HEK293 (cell line): ENCODE measurements around the gene ARHGAP10.

Experiments
- CTCF ChIA-PET: fragments of 350-600 bp; formaldehyde crosslinking; extraction: SDS; loops from one replicate; lab custom pipeline; 2021; ENCODE audit warnings: antibody characterized with exemption; lab: Yijun Ruan, JAX
- POLR2A ChIA-PET: fragments of 300-600 bp; formaldehyde crosslinking; extraction: SDS; loops from one replicate; lab custom pipeline; 2020; ENCODE audit warnings: antibody characterized with exemption, inconsistent platforms; lab: Yijun Ruan, JAX
- H3K27ac ChIP-seq: fragments of 200-500 bp; sonication (Bioruptor generic); 2 replicates; pipeline ENCODE4 v1.5.1; 2014; ENCODE audit warnings: low read depth, low read length, control low read depth, inconsistent platforms; ENCODE audit errors: extremely low read depth
- H3K36me3 ChIP-seq, 2 experiments: fragments of 200-500 bp in 1 of 2; sonication (Bioruptor generic) in 1 of 2; 1 replicate in 1 of 2; 2 replicates in 1 of 2; pipeline ENCODE4 v1.5.1; 2014 to 2017; ENCODE audit warnings: inconsistent platforms in 2 of 2, low read length in 2 of 2; ENCODE audit not compliant: control insufficient read depth in 2 of 2, insufficient read depth in 1 of 2
- H3K4me1 ChIP-seq: fragments of 200-500 bp; sonication (Bioruptor generic); 2 replicates; pipeline ENCODE4 v1.5.1; 2014; ENCODE audit warnings: mild to moderate bottlenecking, low read length, inconsistent platforms; ENCODE audit not compliant: control insufficient read depth, insufficient read depth
- H3K4me3 ChIP-seq: 2 replicates; pipeline ENCODE4 v1.5.1; 2011; ENCODE audit warnings: low read depth, mild to moderate bottlenecking, control low read depth, low read length, moderate library complexity
- H3K9me3 ChIP-seq: fragments of 200-500 bp; sonication (Bioruptor generic); 2 replicates; pipeline ENCODE4 v1.5.1; 2014; ENCODE audit warnings: low read depth, low read length, inconsistent platforms; ENCODE audit not compliant: control insufficient read depth, insufficient read depth
- GFI1B ChIP-seq: fragments of 450-650 bp; formaldehyde crosslinking; IDR thresholded peaks from 2 replicates; pipeline ENCODE4 v1.5.1; 2016; ENCODE audit warnings: missing biosample characterization, missing genetic modification characterization
- KLF16 ChIP-seq: fragments of 450-650 bp; formaldehyde crosslinking; IDR thresholded peaks from 2 replicates; pipeline ENCODE4 v1.5.1; 2017; ENCODE audit warnings: missing biosample characterization, missing genetic modification characterization
- KLF7 ChIP-seq: fragments of 450-650 bp; formaldehyde crosslinking; IDR thresholded peaks from 2 replicates; pipeline ENCODE4 v1.5.1; 2016; ENCODE audit warnings: missing biosample characterization, missing genetic modification characterization, borderline replicate concordance
- SETDB1 ChIP-seq: IDR thresholded peaks from one replicate; pipeline ENCODE4 v1.6.1; 2017; ENCODE audit warnings: mild to moderate bottlenecking, low read length, moderate library complexity, mixed read lengths; ENCODE audit not compliant: insufficient read length
- TCF7L2 ChIP-seq: IDR thresholded peaks from 2 replicates; pipeline ENCODE4 v1.6.1; 2011; ENCODE audit warnings: low read depth, mild to moderate bottlenecking, inconsistent platforms, low read length, moderate library complexity, borderline replicate concordance
- WT1 ChIP-seq: fragments of 450-650 bp; formaldehyde crosslinking; IDR thresholded peaks from 2 replicates; pipeline ENCODE4 v1.5.1; 2016; ENCODE audit warnings: missing biosample characterization, missing genetic modification characterization
- ZBTB20 ChIP-seq: fragments of 450-650 bp; formaldehyde crosslinking; IDR thresholded peaks from 2 replicates; pipeline ENCODE4 v1.5.1; 2016; ENCODE audit warnings: missing biosample characterization, missing genetic modification characterization
- ZFHX2 ChIP-seq: fragments of 450-650 bp; formaldehyde crosslinking; conservative IDR thresholded peaks from 2 replicates; pipeline ENCODE4 v1.5.1; 2016; ENCODE audit warnings: missing biosample characterization, missing genetic modification characterization
- ZNF138 ChIP-seq: fragments of 450-650 bp; formaldehyde crosslinking; IDR thresholded peaks from 2 replicates; pipeline ENCODE4 v1.5.1; 2016; ENCODE audit warnings: missing biosample characterization, missing genetic modification characterization, borderline replicate concordance
- ZNF155 ChIP-seq: fragments of 450-650 bp; formaldehyde crosslinking; IDR thresholded peaks from 2 replicates; pipeline ENCODE4 v1.5.1; 2016; ENCODE audit warnings: missing biosample characterization, missing genetic modification characterization
- ZNF169 ChIP-seq: fragments of 450-650 bp; formaldehyde crosslinking; IDR thresholded peaks from 2 replicates; pipeline ENCODE4 v1.5.1; 2016; ENCODE audit warnings: missing biosample characterization, missing genetic modification characterization
- ZNF18 ChIP-seq: fragments of 450-650 bp; formaldehyde crosslinking; IDR thresholded peaks from 2 replicates; pipeline ENCODE4 v1.5.1; 2016; ENCODE audit warnings: missing biosample characterization, missing genetic modification characterization
- ZNF19 ChIP-seq: fragments of 450-650 bp; formaldehyde crosslinking; IDR thresholded peaks from 2 replicates; pipeline ENCODE4; 2016; ENCODE audit warnings: missing biosample characterization, missing genetic modification characterization, low read depth
- ZNF202 ChIP-seq: fragments of 450-650 bp; formaldehyde crosslinking; IDR thresholded peaks from 2 replicates; pipeline ENCODE4 v1.5.1; 2016; ENCODE audit warnings: missing biosample characterization, missing genetic modification characterization, borderline replicate concordance
- ZNF302 ChIP-seq: fragments of 450-650 bp; formaldehyde crosslinking; IDR thresholded peaks from 2 replicates; pipeline ENCODE4 v1.5.1; 2016; ENCODE audit warnings: missing biosample characterization, missing genetic modification characterization, low read depth
- ZNF354C ChIP-seq: fragments of 450-650 bp; formaldehyde crosslinking; IDR thresholded peaks from 2 replicates; pipeline ENCODE4 v1.5.1; 2016; ENCODE audit warnings: missing biosample characterization, missing genetic modification characterization, low read depth, borderline replicate concordance
- ZNF37A ChIP-seq: fragments of 450-650 bp; IDR thresholded peaks from 2 replicates; pipeline ENCODE4 v1.5.1; 2018; ENCODE audit warnings: missing biosample characterization, missing genetic modification characterization
- ZNF394 ChIP-seq: fragments of 450-650 bp; formaldehyde crosslinking; IDR thresholded peaks from 2 replicates; pipeline ENCODE4 v1.5.1; 2016; ENCODE audit warnings: missing biosample characterization, missing genetic modification characterization, mild to moderate bottlenecking, moderate library complexity, borderline replicate concordance
- ZNF416 ChIP-seq: fragments of 450-650 bp; formaldehyde crosslinking; IDR thresholded peaks from 2 replicates; pipeline ENCODE4 v1.5.1; 2016; ENCODE audit warnings: missing biosample characterization, missing genetic modification characterization
- ZNF433 ChIP-seq: fragments of 450-650 bp; formaldehyde crosslinking; IDR thresholded peaks from 2 replicates; pipeline ENCODE4 v1.5.1; 2016; ENCODE audit warnings: missing biosample characterization, missing genetic modification characterization, low read depth
- ZNF513 ChIP-seq: fragments of 450-650 bp; IDR thresholded peaks from 2 replicates; pipeline ENCODE4 v1.5.1; 2018; ENCODE audit warnings: missing biosample characterization, missing genetic modification characterization
- ZNF600 ChIP-seq: fragments of 450-650 bp; formaldehyde crosslinking; IDR thresholded peaks from 2 replicates; pipeline ENCODE4 v1.5.1; 2016; ENCODE audit warnings: missing biosample characterization, missing genetic modification characterization
- ZNF664 ChIP-seq: fragments of 450-650 bp; formaldehyde crosslinking; IDR thresholded peaks from 2 replicates; pipeline ENCODE4 v1.5.1; 2016; ENCODE audit warnings: missing biosample characterization, missing genetic modification characterization
- TF ChIP-seq, protein P1 (sequence below): fragments of 450-650 bp; formaldehyde crosslinking; IDR thresholded peaks from 2 replicates; pipeline ENCODE4 v1.5.1; 2016; ENCODE audit warnings: missing biosample characterization, missing genetic modification characterization
- TF ChIP-seq, protein P2 (sequence below): fragments of 450-650 bp; formaldehyde crosslinking; IDR thresholded peaks from 2 replicates; pipeline ENCODE4 v1.5.1; 2016; ENCODE audit warnings: missing biosample characterization, missing genetic modification characterization

Gene ARHGAP10

DNA sequence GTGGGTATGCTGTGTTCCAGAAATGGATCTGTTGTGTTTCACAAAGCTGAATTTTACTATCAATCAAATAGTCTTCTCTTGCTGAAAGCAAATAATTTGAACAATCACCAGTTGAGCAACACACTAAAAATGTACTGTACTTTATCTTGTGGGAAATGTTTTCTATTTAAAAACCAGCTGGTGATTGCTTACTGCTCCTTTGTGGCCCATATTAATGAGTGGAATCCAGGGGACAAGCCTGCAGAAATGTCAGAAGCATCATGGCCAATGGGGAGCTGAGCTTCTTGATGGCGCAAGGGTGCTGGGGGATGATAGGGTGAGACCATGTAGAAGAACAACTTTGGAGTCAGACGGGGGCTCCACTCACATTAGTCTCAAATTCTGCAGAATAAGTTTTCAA, 346.2 kb downstream of the ARHGAP10 start:
- H3K36me3 ChIP-seq: peaks cover 0 to 24% of the 10 kb centered on the region in 2 experiments; a peak in 1 of 3 replicates
- ChIA-PET CTCF (no interaction called here), POLR2A (no interaction called here)
- H3K9me3 ChIP-seq: no peaks in the 10 kb centered on the region; the same call in 1 of the 2 replicates
- no peak overlapping the region for H3K4me3 ChIP-seq
- no peak overlapping the region for H3K27ac ChIP-seq
- TF ChIP-seq ZNF302 (tag by site-specific recombination): no peak
- TF ChIP-seq ZNF600 (tag by site-specific recombination): no peak
- TF ChIP-seq ZNF19 (tag by site-specific recombination): no peak
- TF ChIP-seq WT1 (tag by site-specific recombination): no peak
- no peak for TF ChIP-seq ZNF513 (tag by site-specific recombination)
- TF ChIP-seq ZNF169: no peak
- no peak for TF ChIP-seq ZNF155
- H3K4me1 ChIP-seq: no peaks in the 10 kb centered on the region

DNA sequence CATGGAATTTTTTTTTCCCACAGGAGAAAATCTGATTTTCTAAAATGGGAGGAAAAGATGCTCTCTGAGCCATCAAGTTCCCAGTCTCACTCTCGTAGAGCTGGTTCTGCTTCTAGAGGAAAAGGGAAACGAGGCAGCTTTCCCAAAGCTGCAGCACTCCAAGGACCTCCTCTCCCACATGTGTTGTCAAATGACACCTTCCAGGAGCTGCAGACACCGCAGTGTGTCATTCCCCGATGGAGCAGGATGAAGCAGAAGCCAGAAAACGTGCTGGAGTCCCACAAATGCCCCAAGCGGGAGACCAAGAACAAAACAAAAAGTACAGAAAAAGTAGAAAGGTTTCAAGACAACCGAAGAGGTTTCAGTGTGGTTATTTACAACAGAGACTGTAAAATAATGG, 348.1 kb downstream of the ARHGAP10 start:
- POLR2A ChIA-PET: no interaction called here
- CTCF ChIA-PET: no interaction called here
- H3K36me3 ChIP-seq: peaks cover 0 to 20% of the 10 kb centered on the region in 2 experiments; a peak in 1 of 3 replicates
- no peak overlapping the region for H3K27ac ChIP-seq
- H3K4me1 ChIP-seq: no peaks in the 10 kb centered on the region
- no peak overlapping the region for H3K4me3 ChIP-seq
- H3K9me3 ChIP-seq: no peaks in the 10 kb centered on the region; the same call in 1 of the 2 replicates
- TF ChIP-seq ZNF202 (tag by site-specific recombination): no peak
- TF ChIP-seq ZNF416 (tag by site-specific recombination): no peak
- TF ChIP-seq ZNF37A (tag by site-specific recombination): no peak
- TF ChIP-seq, protein P1, sequence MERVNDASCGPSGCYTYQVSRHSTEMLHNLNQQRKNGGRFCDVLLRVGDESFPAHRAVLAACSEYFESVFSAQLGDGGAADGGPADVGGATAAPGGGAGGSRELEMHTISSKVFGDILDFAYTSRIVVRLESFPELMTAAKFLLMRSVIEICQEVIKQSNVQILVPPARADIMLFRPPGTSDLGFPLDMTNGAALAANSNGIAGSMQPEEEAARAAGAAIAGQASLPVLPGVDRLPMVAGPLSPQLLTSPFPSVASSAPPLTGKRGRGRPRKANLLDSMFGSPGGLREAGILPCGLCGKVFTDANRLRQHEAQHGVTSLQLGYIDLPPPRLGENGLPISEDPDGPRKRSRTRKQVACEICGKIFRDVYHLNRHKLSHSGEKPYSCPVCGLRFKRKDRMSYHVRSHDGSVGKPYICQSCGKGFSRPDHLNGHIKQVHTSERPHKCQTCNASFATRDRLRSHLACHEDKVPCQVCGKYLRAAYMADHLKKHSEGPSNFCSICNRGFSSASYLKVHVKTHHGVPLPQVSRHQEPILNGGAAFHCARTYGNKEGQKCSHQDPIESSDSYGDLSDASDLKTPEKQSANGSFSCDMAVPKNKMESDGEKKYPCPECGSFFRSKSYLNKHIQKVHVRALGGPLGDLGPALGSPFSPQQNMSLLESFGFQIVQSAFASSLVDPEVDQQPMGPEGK (tag by site-specific recombination): no peak
- TF ChIP-seq ZNF394 (tag by site-specific recombination): no peak
- no peak for TF ChIP-seq SETDB1
- no peak for TF ChIP-seq ZNF354C (tag by site-specific recombination)

- ChIA-PET CTCF (no interaction called here), POLR2A (no interaction called here)
- Histone ChIP-seq H3K4me1 (no peaks in the 10 kb centered on the region), H3K4me3 (no peak overlapping the region), H3K36me3 (peaks cover 0 to 20% of the 10 kb centered on the region in 2 experiments; a peak in 1 of 3 replicates), H3K27ac (no peak overlapping the region), H3K9me3 (no peaks in the 10 kb centered on the region; the same call in 1 of the 2 replicates)
- no peak for TF ChIP-seq GFI1B (tag by site-specific recombination)
- no peak for TF ChIP-seq WT1 (tag by site-specific recombination)
- TF ChIP-seq ZNF155: no peak
- no peak for TF ChIP-seq ZNF138 (tag by site-specific recombination)
- no peak for TF ChIP-seq KLF16 (tag by site-specific recombination)
- no peak for TF ChIP-seq ZFHX2
- no peak for TF ChIP-seq KLF7
- no peak for TF ChIP-seq ZNF18 (tag by site-specific recombination)
- TF ChIP-seq ZNF433 (tag by site-specific recombination): no peak
- no peak for TF ChIP-seq TCF7L2
- TF ChIP-seq ZBTB20 (tag by site-specific recombination): no peak
- TF ChIP-seq ZNF664 (tag by site-specific recombination): no peak
- TF ChIP-seq, protein P2, sequence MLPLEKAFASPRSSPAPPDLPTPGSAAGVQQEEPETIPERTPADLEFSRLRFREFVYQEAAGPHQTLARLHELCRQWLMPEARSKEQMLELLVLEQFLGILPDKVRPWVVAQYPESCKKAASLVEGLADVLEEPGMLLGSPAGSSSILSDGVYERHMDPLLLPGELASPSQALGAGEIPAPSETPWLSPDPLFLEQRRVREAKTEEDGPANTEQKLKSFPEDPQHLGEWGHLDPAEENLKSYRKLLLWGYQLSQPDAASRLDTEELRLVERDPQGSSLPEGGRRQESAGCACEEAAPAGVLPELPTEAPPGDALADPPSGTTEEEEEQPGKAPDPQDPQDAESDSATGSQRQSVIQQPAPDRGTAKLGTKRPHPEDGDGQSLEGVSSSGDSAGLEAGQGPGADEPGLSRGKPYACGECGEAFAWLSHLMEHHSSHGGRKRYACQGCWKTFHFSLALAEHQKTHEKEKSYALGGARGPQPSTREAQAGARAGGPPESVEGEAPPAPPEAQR (tag by site-specific recombination): no peak
These were observed 349.4 kb downstream of the ARHGAP10 start for GRCh38 chr4:148081267-148081666.
